ENCODE results near the gene MED27. TPM values are rescaled to one million over a fixed set of nuclear protein-coding genes. Genes with fewer than 3 reads are reported as not detected.

Gene MED27
- total and polyA plus RNA-seq, 2 of the 4 experiments (the other 2 are of a cell fraction): 50.2 to 63.4 TPM

DNA sequence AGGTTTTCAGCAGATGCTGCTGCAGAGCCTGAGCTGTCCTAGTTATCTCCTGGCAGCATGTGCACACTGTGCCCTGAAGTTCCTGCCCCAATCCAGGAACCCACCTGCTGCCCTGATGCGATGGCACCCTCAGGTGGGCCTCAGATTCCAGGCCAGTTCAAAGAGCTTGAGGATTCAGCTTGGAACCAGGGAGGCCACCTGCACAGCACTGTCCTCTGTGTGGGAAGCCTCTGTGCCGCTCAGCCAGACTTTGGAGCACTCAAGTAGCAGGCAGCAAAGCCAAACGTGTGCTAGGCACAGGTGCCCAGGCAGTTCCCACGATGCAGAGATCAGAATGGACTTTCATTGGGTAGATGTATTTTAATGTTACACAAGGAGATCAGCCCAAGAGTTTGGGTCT lies 207.0 kb downstream of the MED27 start:
- H3K56ac ChIP-seq (ENCODE audit: extremely low read depth, insufficient read depth, low read length): no peak overlapping the region
- ChIA-PET CTCF (no interaction called here), POLR2A (ENCODE audit: unreplicated experiment) (no interaction called here)
- no peak overlapping the region for H3K27ac ChIP-seq (ENCODE audit: insufficient read depth, low read length)
- ATAC-seq (ENCODE audit: low read depth) (no peak), DNase-seq (no peak)
- no peak overlapping the region for H2BK5ac ChIP-seq (ENCODE audit: low read depth, low read length, poor library complexity, severe bottlenecking)
- no peak overlapping the region for H2BK20ac ChIP-seq (ENCODE audit: low read depth, low read length)
- H3K4me1 ChIP-seq (ENCODE audit: control insufficient read depth, insufficient read depth, low read length): peaks cover 8% of the 10 kb centered on the region
- TF ChIP-seq CEBPB (IDR thresholded peaks at IDR 0.05; ENCODE audit: low read depth, low read length): no peak
- no peak for TF ChIP-seq NFE2L2 (IDR thresholded peaks at IDR 0.05; ENCODE audit: low read depth, low read length)
- TF ChIP-seq MAFK (IDR thresholded peaks at IDR 0.05; ENCODE audit: low read depth, low read length): no peak
- TF ChIP-seq, protein P1, sequence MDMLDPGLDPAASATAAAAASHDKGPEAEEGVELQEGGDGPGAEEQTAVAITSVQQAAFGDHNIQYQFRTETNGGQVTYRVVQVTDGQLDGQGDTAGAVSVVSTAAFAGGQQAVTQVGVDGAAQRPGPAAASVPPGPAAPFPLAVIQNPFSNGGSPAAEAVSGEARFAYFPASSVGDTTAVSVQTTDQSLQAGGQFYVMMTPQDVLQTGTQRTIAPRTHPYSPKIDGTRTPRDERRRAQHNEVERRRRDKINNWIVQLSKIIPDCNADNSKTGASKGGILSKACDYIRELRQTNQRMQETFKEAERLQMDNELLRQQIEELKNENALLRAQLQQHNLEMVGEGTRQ (IDR thresholded peaks at IDR 0.05; ENCODE audit: low read depth, low read length): no peak
- TF ChIP-seq MAZ (IDR thresholded peaks at IDR 0.05; ENCODE audit: borderline replicate concordance, low read depth, low read length): no peak
- no peak for TF ChIP-seq RAD21 (IDR thresholded peaks at IDR 0.05; ENCODE audit: low read length)
- no peak for TF ChIP-seq FOS (IDR thresholded peaks at IDR 0.05; ENCODE audit: low read depth, low read length)
- TF ChIP-seq, protein P2, sequence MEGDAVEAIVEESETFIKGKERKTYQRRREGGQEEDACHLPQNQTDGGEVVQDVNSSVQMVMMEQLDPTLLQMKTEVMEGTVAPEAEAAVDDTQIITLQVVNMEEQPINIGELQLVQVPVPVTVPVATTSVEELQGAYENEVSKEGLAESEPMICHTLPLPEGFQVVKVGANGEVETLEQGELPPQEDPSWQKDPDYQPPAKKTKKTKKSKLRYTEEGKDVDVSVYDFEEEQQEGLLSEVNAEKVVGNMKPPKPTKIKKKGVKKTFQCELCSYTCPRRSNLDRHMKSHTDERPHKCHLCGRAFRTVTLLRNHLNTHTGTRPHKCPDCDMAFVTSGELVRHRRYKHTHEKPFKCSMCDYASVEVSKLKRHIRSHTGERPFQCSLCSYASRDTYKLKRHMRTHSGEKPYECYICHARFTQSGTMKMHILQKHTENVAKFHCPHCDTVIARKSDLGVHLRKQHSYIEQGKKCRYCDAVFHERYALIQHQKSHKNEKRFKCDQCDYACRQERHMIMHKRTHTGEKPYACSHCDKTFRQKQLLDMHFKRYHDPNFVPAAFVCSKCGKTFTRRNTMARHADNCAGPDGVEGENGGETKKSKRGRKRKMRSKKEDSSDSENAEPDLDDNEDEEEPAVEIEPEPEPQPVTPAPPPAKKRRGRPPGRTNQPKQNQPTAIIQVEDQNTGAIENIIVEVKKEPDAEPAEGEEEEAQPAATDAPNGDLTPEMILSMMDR (conservative IDR thresholded peaks at IDR 0.05; ENCODE audit: low read depth, low read length): no peak
- no peak for TF ChIP-seq MXI1 (IDR thresholded peaks at IDR 0.05; ENCODE audit: borderline replicate concordance, low read depth, low read length)
- no peak for TF ChIP-seq SMC3 (IDR thresholded peaks at IDR 0.05; ENCODE audit: low read depth, low read length)
- no peak for TF ChIP-seq BHLHE40 (IDR thresholded peaks at IDR 0.05; ENCODE audit: low read depth, low read length)
- no peak for TF ChIP-seq POLR2A (IDR thresholded peaks at IDR 0.05; ENCODE audit: low read depth, low read length)
- TF ChIP-seq, protein P3, sequence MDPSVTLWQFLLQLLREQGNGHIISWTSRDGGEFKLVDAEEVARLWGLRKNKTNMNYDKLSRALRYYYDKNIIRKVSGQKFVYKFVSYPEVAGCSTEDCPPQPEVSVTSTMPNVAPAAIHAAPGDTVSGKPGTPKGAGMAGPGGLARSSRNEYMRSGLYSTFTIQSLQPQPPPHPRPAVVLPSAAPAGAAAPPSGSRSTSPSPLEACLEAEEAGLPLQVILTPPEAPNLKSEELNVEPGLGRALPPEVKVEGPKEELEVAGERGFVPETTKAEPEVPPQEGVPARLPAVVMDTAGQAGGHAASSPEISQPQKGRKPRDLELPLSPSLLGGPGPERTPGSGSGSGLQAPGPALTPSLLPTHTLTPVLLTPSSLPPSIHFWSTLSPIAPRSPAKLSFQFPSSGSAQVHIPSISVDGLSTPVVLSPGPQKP (IDR thresholded peaks at IDR 0.05; ENCODE audit: borderline replicate concordance, low read depth, low read length): no peak
- TF ChIP-seq RCOR1 (IDR thresholded peaks at IDR 0.05; ENCODE audit: insufficient replicate concordance, low read length): no peak
- TF ChIP-seq CHD1 (IDR thresholded peaks at IDR 0.05; ENCODE audit: low read depth, low read length): no peak
- TF ChIP-seq RFX5 (IDR thresholded peaks at IDR 0.05; ENCODE audit: low read depth, low read length): no peak
- 90% methylated on average over 3 of the region's 4 CpGs; no CpG with 5 or more reads in 1 of the 2 experiments for WGBS, 2 experiments (ENCODE audit: extremely low coverage in 2 of 2, insufficient read length in 1 of 2)
- no peak overlapping the region for H2AFZ ChIP-seq (replicated peaks; ENCODE audit: low read length, poor library complexity)
- H3K18ac ChIP-seq (ENCODE audit: low read depth, low read length): no peak overlapping the region
- no peak overlapping the region for H4K8ac ChIP-seq (ENCODE audit: low read depth in 2 of 2, low read length in 2 of 2)
- H3K4me2 ChIP-seq (ENCODE audit: low read depth, low read length): no peak overlapping the region
- H2AK9ac ChIP-seq (replicated peaks; ENCODE audit: low read depth, low read length, poor library complexity): no peak overlapping the region
- no peak overlapping the region for H3K14ac ChIP-seq (replicated peaks; ENCODE audit: low read depth, low read length)
- H4K91ac ChIP-seq (ENCODE audit: insufficient read depth, low read depth, low read length): no peak overlapping the region
- BruUV-seq (replicated peaks): no TSS peak
- H3K79me1 ChIP-seq (ENCODE audit: low read depth in 1 of 2, low read length in 2 of 2): peaks cover 0 to 8% of the 10 kb centered on the region in 2 experiments; a peak in 1 of 4 replicates
- no peak overlapping the region for H3K4ac ChIP-seq (ENCODE audit: low read depth, low read length)
- no peak overlapping the region for H2BK120ac ChIP-seq (ENCODE audit: low read depth, low read length)
- H2AK5ac ChIP-seq (ENCODE audit: low read depth, low read length): no peak overlapping the region
- H3K23ac ChIP-seq (ENCODE audit: low read depth, low read length): no peak overlapping the region
- H4K20me1 ChIP-seq (ENCODE audit: insufficient read depth, low read length): peaks cover 10% of the 10 kb centered on the region; the same call in 1 of the 2 replicates
- H3K27me3 ChIP-seq (ENCODE audit: control insufficient read depth, insufficient read depth, low read length): no peaks in the 10 kb centered on the region
- dilution Hi-C loops (cut with HindIII; ENCODE audit: low sequenced_read_pairs, unreplicated experiment) (no loop called here), in situ Hi-C loops (cut with MboI; ENCODE audit: low sequenced_read_pairs) (no loop called here), intact Hi-C loops (cut with micrococcal nuclease) (no loop called here)
- peaks cover 13% of the 10 kb centered on the region for H3K9me1 ChIP-seq (ENCODE audit: insufficient read depth, low read length)
- no peak overlapping the region for H2BK15ac ChIP-seq (ENCODE audit: low read depth, low read length)
- no peak overlapping the region for H3K9ac ChIP-seq (ENCODE audit: low read depth, low read length)
- H3K4me3 ChIP-seq (ENCODE audit: insufficient read depth, low read depth, low read length): no peak overlapping the region
- no peaks in the 10 kb centered on the region for H3K9me3 ChIP-seq (ENCODE audit: control insufficient read depth, insufficient read depth, low read length)
- H4K5ac ChIP-seq (ENCODE audit: low read depth, low read length): no peak overlapping the region
- H3K36me3 ChIP-seq (ENCODE audit: control insufficient read depth, insufficient read depth, low read length): no peaks in the 10 kb centered on the region
